GM19238 (cell line): Measurements from ENCODE around the gene PDE9A.

Source experiments
- DNase-seq: peaks from one replicate; pipeline ENCODE4 v3.0.0; 2011; ENCODE audit warnings: low spot score; ENCODE audit not compliant: insufficient read length

PDE9A gene

DNA sequence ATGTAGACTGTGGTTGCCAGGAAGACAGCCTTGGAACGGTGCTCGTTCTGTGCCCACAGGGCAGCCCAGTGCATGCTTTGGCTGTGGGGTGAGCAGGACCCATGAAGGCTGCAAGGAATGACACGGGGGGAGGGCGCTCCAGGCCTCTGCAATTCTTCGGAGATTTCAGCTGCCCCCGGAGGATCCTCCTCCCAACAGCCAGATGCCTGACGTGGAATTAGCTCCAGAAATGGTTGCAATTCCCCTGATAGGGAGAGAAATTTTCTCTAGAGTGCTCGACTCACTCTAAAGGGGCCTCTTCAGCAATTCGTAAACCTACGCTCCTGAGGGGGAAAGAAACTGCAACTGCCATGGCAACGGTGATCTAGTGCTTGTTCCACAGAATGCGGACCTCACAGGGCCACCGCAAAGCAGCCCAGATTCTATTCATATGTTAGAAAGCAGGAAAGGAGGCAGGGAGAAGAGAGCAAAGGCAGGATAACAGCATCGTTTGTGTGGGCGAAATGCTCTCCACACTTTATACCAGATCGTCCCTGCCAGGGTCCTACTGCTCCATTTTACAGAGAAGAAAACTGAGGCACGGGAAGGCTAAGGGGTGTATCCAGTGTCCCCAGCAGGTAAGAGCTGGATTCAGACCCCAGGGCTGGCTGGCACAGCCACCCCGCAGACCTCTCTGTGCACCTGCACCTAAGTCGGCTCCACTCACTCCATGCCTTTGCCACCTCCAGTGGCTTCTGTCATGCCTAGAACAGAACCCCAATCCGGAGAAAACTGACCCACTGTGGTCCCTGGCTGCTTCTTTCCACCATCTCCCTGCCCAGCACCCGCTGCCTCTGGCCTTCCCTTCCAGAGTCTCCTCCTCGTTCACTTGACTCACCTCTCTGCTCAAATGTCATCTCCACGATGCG, 11.9 kb upstream of the PDE9A start:
- DNase-seq = no peak

DNA sequence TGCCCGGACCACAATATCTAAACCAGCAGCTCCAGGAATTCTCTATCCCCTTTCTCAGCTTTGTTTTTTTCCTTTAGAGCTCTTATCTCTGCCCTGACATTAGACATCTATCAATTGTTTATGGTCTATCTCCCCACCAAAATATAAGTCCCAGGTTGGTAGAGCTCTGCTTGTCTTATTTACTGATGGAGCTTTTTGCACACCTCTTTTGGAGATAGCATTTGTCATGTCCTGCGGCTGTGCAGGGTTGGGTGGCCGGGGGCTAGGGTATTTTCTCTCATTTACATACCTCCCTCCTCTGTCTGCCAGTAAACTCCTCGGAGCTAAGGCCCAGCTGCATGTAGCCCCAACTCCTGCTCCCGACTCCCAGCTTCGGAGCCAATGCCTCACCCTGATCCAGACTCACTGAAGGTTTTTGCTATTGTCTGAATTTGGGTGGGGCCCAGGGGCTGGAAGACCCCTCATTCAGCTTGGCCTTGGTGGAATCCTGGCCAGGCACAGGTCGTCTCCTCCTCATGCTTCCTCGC, 11.1 kb upstream of the PDE9A start:
- DNase-seq = no peak

DNA sequence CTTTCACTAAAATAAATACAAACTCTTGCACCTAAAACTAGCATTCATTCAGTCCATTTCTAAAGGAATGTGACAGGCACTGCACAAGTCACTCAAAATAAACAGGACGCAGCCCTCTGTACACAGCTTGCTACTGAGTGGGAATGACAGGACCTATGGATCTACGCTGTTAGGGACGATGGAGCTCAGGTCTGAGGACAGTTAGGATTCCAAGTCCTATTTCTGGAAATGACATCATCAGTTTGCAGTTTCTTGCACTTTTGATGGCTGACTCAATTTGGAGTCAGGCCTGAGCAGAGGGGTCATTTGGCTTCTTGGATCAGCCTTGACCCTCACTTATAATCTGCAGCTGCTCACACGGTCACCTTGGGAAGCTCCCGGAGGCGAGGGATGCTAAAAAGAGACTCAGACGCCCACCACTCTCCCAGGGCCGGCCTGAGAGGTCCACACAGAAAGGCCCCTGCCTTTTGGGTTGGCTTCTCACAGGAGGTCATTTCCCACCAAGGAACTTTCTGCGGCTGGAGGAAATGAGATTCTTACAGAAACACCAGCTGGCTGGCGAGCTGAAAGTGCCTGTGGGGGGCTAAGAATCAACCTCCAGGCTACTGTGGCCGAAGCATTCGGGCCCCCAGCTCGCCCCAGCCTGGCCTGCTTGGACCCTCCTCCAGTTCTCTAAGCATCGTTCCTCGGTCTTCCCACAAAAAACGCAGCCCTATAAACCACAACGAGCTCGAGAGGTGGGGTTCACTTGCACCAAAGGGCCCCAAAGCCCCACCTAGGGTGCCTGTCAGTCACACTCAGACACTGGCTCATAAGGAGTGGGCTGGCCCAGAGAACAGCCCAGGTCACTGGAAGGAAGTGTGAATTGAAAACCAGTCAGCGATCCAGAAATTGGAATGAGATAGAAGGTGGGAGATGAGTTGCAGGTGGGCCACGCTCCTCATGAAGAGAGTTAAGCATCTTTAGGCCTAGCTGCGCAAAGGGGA, 8.9 kb upstream of the PDE9A start:
- DNase-seq = no peak

DNA sequence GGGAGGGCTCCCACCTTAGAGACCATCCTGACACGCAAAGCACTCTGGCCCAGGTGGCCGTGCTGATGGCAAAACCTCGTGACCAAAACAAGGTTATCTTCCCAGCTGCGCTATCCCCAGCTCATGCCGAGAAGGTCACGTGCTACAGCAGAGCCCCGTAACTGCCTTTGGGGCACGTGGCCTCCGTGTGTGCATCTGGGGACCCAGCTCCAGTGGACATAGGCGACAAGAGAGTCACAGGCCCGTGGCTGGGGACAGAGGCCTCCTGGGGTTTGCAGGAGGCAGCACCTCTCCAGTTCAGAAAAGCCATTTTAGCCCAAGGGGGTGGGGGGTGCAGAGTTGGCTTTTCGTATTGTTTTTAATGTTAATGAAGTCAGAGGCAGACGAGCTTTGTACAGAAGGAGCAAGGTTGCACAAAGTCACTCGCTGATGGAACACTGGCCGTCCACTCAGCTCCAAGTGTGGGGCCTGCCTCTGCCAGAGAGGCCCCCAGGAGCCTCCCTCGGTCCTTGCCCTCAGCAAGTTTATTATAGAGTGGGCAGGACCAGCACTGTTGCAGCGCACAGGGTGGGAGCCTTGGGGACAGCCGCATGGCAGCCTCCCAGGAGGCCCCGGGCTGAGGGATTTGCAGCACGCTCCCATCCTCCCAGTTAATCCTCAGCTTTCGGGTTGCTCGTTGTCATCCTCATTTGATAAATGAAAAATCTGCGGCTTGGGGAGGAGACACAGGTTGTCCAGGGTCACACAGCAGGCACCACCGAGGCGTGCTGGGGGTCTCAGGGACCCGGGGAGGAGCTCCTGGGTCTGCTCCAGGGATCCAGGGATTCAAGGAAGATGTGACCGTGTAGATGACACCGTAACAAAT, 8.0 kb upstream of the PDE9A start:
- DNase-seq = no peak

DNA sequence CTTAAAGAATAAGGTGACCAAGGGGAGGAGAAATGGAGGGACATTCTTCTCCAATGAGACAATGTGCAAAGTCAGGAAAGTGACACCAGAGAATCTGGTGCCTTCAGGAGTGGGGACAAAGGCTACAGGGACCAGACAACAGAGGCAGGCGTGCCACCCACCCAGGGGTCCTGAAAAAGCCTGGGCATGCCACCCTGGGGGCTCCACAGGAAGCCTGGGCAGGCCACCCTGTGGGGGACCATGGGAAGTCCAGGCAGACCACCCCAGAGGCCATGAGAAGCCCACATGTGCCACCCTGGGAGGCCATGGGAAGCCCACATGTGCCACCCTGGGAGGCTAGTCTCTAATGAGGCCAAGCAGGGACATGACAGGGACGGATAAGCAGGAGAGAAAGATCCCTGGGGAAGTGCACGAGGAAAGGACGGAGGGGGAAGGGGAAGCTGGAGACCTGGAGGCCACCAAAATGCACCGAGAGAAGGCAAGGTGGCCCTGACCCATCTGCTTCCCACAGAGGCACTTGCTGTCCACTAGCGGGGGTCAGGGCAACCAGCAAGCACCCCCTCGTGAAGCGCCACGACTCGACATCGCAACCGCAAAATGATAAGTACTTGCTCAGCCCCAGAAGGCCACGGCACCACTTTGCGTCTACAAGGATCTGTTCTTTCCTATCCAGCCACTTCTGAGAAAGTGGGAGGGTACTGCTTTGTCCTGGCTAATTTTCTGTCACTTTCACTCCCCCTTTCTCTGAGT, 7.2 kb upstream of the PDE9A start:
- no peak for DNase-seq

DNA sequence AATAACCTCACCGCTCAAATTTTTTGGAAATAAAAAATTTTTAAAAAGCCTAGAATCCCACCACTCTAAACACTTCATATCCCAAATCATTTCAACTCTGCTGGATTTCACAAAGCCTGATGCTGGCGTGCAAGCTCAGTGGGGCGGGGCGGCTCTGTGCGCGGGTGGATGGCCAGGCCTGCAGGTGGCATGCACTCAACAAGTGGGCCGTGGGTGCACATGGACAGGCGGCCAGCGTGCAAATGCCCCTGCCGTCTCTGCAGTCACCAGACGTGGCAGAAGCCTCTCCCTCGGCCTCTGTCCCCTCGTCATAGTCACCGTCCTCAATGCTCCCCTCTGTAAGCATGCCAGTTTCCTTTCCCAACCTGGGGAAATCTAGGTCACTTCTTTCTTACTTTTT, 6.6 kb upstream of the PDE9A start:
- DNase-seq = no peak

DNA sequence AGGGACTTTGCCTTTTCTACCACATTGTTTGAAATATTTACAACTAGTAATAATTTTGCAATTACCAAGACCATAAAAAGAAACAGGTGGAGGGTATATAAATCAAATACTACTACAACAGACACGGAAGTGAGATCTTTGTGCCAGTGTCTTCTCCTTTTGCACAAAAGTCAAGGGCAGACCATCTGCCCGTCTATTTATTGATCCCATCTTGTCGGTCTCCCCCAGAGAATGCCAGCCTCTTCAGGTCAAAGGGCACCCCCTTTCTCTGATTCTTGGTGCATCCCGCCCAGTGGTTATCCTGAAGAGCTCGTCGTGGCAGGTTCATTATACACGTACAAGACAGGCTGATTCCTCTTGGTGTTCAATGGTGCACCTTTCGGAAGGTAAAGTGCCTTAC, 4.8 kb upstream of the PDE9A start:
- DNase-seq = no peak

DNA sequence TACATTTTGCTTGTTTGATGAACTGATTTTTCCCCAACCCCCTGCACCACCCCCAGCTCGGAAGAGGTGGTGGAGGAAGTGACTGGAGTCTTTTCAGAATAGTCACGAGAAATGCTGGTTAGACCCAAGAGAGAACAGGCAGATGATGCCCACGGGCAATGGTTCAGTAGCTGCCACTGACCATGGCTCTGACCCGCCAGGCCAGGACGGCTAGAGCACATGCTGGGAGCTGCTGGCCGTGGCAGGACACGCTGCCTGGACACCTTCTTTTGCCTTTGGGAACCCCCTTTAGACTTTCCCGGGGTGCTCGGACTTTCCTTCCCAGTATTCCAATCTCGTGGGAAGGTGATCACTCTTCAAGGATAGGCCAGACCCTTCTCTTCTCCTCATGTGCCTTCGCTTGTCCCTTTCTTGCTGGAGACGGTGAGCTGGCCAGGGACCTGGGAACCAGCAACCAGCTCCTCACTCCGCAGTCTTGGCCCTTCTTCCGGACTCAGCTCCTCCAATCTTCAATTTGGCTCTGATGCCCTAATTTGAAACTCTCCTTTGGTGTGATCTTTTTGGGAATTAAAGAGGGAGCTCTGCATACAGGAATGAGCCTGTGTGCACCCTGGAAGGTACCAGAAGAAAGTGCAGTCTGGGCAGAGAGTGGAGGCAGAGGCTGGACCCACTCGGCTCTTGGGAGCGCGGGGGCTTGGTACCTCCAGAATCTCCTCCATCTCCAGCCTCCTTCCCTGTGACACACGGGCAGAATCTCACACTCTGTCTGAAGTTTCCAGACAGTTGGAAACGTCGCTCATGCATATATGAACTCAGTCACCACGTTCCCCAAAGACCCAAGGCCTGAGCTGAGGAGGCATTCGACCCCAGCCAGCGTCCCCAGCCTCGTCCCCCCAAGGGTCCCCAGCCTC, 4.0 kb upstream of the PDE9A start:
- no peak for DNase-seq

DNA sequence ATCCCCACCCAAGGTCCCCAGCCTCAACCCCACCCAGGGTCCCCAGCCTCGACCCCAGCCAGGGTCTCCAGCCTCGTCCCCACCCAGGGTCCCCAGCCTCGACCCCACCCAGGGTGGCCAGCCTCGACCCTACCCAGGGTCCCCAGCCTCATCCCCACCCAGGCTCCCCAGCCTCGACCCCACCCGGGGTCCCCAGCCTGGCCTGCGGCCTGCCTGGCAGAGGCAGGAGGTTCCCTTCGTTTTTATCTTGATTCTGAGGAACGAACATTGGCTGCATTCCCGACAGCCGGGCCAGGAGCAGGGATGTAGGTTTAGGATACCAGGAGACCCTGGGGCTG, 3.4 kb upstream of the PDE9A start:
- no peak for DNase-seq

DNA sequence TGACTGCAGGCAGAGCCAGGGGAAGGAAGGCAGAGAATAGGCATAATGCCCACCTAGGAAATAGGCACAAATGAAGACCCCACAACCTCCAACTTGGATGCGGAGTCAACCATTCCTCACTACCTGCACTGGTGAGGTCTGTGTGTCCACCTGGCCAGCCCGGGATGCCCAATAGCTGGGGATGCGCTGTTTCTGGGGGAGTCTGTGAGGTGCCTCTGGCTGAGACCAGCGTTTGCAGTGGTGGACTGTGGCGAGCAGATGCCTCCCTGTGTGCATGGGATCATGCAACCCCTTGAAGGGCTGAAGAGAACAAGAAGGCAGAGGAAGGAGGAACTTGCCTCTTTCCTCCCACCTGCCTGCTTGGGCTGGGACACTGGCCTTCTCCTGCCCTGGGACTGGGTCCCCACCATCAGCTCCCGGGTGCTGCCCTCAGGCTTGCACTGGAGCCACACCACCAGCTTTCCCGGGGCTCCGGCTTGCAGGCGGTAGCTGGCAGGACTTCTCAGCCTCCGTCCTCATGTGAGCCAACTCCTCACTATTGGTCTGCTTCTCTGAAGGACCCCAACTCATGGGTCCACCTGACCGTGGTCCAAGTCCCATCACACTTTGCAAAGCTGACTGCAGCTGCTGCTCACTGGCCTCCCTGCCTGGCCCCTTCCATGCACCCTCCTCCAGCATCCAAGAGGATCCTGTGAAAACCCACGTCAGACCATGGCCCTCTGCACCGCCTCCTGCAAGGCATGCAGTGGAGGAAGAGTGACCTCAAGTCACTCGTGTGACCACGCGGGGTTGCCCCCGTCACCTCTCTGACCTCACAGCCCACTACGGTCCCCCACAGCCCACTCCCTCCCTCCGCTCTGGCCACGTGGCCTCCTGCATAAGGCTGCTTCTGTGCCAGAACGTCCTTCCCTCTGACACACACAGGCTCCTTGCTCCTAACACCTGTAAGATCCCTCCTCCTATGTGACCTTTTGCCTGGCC, 2.7 kb upstream of the PDE9A start:
- DNase-seq = no peak

DNA sequence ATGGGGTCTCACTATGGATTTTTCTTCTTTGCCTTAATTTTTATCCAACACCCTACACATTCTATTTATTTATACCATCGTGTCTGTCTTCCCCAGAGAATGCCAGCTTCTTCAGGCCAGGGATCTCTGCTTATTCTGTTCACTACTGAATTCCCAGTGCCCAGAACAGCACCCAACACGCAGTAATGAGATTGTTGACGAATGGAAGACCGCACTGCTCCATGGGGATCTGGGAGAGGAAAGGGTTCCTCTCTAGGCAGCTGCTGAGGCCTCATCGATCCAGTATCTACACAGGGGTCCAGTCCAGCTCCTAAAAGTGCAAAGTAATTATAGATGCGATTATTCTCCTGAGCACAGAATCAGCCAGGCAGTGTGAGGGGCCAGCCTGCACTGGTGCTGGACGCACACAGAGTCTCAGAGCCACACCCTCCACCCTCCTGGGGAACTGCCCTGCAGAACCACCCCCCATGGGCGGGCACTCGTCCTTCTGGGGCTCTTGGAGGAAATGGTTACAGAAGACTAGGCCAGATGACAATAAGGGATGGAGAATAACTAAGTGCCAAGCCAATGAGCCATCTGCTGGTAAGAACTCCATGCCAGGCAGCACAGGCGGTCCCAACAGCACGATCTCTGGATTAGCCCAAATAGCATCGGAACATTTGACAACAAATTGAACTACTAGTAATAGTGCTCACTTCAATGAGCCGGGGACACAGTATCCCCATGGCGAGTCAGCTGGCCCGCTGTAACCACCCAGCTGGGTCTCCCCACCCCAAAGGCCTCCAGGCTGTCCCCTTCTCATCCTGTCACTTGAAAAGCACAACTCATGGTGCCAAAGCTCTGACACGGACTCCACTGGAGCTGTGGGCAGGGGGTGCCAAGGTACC, 1.7 kb upstream of the PDE9A start:
- DNase-seq = no peak

DNA sequence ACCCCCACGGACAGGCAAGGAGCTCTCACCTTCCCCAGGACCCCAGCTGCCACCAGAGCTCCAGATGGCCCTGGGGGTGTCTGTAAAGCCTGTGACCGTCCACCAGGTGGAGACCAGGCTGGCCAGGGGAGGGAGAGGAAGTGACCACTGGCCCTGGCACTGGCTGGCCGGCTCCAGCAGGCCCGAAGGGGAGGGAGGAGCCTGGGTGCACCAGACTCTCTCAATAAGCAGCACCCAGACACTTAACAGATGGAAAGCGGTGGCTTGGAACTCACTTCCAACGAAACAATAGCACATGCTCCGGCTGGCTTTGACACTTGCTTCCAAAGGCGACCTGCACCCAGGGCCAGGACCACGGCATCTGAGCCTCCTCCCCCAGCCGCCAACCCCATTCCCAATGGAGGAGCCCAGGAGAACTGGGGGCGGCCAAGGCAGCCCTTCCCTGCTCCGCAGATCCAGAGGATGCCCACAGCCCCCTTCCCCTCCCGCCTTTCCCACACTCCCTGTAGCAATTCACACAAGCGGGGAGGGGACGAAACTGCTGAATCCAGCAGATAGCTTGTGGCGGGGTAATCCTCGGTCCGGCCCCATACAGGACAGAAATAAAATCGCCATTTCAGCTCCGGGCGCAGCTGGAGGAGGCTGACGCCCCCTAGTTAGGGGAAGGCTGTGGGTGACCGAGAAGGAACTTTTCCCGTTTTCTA, 742 bp upstream of the PDE9A start:
- DNase-seq = no peak

DNA sequence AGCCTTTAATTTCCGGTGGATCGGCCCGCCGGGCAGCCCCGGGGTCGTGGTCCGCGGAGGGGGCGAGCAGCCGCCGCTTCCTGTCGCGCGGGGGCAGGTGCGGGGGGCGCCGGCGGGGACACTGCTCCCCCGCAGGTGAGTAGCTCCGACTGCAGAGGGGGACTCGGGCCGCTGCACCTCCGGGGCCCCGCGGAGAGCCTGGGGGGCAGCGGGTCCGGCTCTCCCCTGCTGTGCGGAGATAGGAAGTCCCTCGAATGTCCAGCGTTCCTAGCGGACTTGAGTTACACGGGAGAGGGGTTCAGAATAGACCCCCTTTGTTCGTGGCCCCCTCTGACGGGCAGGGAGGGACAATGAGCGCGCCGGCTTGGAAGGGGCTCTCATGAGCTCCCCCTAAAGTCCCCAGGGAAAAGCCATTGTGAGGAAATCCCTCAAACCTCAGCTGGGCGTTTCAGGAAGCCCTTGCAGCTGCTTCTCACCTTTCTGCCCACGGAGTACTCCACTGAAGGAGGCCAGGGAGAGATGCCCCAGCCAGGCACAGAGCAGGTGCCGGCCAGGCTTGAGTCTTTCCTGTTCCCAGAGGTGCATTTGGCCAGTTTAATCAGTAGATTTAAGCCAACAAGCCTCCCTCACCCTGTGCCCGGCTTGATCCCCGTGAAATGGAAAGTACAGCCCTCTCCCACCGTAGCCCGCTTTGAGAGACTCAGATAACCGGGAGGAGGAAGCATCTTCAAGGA, 925 bp downstream of the PDE9A start:
- DNase-seq = peak; percentile 48

DNA sequence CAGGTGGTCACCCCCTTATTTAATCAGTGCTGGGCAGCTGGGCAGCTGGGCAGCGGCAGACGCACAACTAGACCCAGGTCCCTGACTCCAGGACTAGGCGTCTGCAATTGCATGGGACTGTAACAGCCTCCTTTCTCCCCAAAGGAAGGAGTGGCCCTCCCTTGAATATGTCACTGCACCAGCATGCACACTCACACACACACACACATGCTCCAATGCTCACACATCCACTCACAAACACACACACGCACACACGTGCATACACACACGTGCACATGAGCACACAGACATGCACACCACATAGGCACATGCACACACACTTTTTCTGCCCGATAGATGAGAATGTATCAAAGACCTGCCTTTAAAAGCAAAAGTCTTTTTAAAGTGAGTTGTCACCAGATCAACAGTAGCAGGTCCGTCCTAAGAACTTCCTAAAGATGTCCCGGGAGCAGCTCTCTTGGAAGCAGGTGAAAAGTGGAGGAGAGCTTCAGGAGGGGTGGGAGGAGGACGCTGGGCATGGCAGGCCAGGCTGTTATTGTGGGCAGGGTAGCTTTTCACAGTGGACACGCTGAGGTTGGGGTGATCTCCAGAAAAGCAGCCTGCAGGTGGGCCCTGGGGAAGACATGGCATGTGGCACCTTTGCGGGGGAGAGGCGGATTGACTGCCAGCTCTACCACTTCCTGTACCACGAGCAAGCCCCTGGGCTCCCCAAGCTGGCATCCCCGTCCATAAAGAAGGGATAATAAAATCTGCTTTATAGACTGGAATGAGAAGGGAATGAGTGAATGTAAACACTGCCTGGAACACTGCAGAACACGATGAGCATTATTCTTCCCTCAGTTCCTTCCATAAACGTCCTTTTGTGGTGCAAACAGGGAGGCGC, 1.7 kb downstream of the PDE9A start:
- no peak for DNase-seq
